Activated CD8-positive, alpha-beta memory T cell treated with anti-CD3 and anti-CD28 coated beads, Interleukin-2, amount 50 U/mL, for 48 hours (primary cell): ENCODE measurements around the gene LYRM4.

Experiments used
- DNase-seq: peaks from one replicate; pipeline ENCODE4 v3.0.0-alpha.2; 2020

The LYRM4 gene

DNA sequence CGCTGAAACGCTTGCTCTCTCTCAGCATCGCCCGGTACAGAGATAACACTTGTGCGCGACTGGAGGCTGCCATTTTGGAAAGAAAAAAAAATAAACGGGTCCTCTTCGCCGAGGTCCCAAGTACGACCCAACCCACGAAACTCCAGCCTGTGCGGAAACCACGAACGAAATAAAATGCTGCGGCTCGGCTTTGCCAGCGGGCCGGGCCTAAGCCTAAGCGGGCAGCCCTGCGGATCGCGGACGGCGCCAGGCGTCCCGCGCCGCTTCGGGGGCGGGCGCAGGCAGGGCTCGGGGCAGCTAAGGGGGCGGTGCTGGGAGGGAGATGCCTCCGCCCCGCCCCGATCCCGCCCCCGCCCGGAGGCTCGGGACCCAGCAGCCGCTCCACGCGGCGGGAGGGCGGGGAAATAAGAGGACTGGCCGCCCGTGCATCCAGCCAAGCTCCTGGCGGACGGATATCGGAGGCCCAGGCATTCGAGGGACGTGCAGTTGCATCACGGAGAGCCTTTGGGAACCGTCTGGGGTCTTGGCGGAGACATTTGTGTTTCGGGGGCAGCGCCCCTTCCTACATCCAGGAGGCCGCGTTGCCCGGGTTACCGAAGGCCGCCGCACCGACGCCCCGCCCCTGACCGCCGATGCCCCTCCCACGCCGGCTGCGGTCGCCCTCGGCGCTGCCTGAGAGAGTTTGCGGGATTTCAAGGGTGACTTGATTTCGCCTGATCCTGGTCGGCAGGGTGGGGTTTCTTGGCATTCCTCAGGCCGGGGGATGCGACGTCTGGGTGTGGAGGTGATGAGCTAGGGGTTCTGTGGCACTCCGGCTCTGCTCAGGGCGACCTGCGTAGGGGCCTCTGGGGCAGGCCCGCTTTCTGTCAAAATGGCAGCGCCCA, at the start of gene LYRM4, which contains the start of gene FARS2:
Gene LYRM4, minus strand, starts transcription at position 290 of the 884 bp plus-strand sequence. Its CDS starts 217 bp downstream, at position 73.
Gene FARS2, plus strand, starts transcription at position 853 of the 884 bp plus-strand sequence.
- DNase-seq, result peak; percentile 95

DNA sequence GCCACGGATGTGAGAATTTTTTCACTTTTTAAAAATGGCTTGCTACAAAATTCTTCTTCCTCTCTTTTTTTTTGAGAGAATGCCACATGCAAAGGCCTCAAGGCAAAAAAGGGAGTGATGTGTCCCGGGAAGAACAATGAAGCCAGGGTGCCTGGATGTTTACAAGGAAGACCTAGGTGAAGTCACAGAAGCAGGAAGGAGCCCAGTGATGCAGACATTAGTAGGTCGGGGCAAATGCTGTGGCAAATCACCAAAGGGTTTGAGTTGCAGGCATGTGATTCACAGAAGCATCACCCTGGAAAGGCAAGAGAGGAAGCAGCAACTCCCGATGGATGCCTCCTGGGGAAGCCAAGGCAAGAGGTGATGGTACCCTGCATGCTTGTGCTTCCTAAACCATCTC, 47.3 kb upstream of the LYRM4 start:
- no peak for DNase-seq

DNA sequence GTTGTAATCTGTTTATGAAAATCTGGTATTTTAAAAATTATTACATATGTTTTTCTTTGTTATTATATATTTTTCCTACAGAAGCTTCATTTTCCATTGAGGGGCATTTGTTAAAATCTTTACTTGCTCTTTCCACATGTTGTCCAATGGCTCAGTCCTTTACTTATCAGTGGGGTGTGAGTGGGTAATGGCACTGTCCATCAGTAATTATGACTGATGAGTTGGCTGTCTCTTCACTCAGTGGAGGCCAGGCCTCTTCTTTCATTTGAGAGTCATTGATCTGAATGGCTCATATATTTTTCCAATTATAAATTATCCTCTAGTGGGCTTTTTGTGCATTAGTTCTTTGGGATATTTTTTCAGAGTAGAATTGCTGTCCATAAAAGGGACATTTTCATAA, 46.3 kb upstream of the LYRM4 start:
- no peak for DNase-seq

DNA sequence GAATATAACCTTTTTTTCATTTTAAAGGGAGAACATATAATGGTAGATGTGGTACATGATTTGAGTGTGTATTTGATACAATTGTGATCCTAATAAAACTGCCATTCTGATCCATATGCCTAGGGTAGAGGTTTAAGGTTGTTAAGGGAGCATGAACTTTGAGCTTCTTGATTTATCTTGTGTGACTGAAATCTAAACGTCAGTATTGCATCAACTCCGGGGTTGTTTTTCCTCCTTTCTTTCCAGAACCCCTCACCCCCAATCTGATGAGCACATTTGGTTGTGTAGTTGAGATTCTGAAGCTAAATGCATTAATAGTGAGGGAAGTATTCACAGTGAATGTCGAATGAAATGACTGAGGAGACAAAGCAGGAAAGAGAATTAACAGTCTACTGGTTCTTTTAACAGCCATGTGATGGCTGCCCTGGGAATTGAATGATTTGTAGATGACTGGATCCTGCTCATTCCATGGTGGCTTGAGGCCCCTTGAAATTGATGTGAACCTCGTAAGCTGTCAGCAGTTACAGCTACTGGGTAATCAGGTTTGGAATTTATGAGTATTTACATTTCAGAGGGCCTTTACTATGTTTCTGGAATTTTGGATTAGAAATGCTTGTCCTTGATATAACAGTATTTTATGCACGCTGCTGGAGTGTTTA, 45.3 kb upstream of the LYRM4 start:
- no peak for DNase-seq

DNA sequence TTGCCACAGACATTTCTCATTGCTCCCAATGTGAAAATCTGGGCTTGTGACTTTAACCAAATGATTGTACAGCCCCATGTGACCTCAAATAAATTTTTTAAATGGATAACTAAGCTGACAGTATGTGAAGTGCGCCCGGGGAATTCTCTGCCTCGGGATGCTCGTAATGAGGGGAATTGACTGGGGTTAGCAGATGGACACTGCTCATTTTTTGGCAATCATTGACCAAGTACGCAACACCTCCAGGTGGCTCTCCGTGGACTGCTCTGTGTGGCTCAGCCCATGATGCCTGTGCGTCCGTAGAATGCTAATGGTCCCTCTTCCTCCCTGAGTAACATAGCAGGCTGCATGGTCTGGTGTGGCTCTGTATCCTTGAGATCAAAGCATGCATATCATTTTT, 42.9 kb upstream of the LYRM4 start:
- no peak for DNase-seq

DNA sequence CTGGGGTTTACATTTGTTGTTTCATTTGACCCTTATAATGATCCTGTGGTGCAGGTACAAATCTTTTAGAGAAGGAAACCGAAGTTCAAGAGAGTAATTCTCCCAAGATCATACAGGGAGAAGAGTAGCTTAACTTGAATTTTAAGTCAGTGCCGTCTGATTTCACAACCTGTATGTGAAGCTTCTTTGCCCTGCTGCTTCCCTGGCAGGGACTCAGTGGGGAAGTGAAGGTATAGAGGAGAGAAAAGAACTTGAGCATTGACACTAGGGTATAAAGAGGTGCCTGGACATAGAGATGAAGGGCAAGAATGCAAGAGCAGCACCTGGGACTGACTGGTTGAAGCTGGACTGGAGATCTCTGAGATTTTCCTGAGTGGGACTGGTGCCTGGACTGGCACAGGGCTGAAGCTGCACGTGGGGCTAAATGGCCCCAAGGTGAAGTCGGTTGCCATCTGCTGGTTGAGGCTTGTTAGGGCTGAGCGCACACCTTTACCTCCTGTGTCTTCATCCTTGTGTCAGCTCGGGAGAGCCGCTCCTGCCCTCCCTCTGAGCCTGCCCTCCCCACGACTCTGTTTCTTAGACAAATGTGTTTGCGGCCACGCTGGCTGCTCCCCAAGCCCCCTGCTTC, 42.4 kb upstream of the LYRM4 start:
- DNase-seq, result peak; percentile 69

DNA sequence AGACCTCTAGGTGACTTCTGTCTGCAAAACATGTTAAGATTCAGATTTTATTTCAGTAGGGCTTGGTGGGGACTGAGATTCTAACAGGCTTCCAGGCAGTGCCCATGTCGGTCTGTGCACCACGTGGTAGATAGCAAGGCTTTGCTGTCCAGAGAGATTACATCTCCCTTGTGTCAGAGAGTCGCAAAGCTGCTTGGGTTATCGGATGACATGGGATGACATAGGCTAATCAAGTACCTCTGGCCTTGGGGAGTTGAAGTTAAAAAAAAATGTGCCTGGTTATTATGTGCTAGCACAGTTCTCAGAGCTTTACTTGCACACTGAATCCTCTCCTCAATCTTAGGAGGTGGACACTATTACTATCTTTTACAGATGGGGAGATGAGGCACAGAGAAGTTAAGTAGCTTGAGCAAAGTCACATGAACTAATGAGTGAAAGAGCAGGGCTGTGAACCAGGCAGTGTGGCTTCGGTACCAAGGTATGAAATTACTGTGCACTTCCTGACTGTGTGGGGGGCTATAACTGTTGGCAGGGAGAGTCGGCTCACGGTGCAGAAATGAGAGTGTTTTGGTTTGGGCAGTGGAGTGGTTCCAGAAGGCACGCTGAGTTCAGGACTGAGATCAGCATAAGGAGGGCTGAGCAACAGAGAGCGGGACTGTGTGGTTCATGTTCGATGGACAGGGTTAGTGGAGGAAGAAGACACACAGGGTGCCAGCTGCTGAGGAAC, 41.6 kb upstream of the LYRM4 start:
- DNase-seq, result peak; percentile 73

DNA sequence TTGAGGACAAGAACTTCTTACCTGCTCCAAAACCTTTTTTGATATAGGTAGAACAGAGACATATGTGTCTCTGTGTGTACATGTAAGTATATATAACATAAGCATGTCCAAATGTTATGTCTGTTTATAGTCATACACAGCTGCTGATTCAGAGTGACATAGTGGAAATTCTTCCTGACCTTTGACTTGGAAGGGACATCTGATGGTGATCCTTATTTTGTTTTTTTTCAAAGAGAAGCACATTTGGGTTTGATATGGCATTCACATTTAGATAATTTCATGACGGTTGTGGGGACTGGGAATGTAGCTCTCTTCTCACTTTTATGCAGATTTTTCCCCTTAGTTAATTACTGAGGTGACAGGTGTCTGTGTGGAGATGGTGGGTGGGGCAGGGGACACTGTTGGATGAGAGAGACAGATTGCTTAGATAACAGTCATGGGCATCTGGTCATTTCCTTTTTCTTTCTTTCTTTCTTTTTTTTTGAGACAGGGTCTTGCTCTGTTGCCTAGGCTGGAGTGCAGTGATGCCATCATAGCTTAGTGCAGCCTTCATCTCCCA, 39.5 kb upstream of the LYRM4 start:
- no peak for DNase-seq

DNA sequence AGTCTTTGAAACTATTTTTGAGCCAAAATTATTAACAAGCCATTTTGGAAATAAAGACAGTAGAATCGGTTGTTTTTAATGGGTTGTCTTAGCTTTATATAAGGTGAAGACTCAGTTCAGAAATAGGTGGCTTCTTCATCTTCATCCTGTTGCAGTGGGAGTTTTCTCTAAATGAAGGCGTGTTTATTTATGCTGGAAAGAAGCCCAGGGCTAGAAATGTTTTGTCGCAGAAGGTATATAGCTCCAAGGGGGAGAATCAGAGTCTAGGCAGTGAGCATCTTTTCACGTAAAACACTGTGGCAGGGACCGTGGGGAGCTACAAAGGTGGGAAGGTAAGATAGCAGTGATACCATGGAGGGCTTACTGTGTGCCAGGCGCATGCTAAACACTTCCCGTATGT, 34.9 kb upstream of the LYRM4 start:
- DNase-seq, result no peak

DNA sequence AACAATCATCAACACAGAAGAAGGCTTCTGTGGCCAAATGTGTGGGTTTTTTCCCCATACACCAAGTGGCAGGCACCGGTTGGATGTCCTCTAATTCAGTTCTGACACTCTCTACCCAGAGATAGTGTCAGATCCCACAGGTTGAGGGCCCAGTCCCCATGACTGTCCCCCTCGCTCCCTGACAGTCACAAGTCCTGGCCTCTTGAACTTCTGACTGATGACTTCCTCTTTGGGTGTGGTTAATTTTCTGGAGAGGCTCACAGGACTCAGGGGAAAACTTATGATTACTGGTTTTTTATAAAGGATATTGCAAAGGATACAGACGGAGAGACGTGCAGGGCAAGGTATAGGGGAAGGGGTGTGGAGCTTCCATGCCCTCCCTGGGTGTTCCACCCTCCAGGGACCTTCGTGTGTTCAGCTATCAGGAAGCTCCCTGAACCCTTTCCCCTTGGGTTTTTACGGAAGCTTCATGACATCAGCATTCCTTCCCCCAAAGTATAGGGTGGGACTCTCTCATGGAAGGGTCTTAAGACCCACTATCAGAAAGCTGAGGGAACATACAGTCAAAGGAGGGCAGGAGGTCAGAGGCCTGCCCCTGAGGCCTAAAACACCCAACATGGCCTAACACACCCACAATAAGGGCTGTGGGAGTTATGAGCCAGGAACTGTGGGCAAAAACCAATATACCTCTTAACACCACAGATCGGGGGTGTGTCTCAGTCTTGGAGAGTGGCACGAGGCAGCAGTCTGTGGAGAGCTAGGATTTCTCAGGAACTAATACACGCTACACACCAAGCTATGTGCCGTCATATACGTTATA, 33.9 kb upstream of the LYRM4 start:
- DNase-seq, result no peak

DNA sequence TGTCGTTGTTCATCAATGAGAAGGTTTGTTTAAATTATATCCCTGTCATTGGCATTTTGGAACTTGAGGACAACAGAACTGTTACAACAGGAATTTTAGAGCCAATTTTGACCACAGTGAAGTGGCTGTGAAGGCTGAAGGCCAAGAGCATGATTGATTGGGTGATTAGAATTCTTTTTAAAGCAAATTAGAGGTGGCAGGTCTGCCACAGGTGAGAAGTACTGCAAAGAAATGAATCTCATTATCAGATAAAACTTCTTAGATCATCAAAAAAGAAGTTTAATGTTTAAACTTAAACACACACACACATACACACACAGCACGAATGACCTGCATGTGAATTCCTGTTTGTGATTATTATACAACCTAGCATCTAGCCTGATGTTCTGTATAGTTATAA, 32.9 kb upstream of the LYRM4 start:
- no peak for DNase-seq

DNA sequence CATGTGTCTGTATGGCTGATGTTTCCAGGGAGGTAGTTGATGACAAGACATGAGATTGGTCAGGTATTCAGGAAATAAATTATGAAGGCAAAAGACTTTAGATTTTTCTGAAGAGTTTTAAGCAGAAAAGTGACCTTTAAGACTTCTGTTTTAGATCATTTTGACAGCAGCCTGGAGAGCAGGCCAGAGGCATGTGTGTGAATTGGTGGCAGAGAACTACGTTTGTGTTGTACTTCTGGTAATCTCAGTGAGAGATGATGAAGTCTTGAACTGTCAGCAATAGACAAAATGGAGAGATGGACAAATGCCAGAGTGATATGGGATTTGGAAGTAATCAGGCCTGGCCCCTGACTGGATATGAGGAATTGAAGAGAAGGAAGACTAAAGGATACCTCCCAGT, 31.4 kb upstream of the LYRM4 start:
- no peak for DNase-seq

DNA sequence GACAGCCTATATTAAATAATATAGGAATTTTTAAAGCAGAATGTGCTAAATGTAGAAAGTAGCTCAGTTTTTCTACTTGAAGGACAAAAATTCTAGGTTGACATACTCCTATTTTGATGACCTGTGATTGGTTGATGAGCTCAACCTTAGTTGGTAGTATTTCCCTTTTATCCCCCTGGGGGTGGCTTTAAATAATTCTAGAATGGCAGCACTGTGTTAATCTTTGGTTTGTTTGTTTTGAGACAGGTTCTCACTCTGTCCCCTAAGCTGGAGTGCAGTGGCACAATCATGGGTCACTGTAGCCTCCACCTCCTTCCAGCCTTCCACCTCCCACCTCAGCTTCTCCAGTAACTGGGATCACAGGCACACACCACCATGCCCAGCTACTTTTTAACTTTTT, 29.8 kb upstream of the LYRM4 start:
- DNase-seq, result no peak

DNA sequence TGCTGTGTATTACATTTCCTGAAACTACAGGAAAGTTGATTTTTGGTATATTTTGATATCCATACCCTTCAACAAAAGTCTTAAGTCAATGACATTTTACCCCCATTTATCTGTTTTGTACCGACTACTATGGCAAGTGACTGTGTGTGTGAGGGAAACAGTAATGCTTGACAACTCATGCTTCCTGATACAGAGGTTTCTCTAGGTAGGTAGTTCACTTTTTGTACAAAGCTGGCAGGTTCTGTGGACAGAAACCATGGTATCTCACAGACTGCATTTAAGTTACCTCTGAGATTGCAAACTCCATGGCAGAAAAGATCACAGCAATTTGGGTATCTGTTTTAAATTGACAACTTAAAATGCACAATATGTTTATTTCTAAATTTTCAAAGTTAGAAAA, 29.3 kb upstream of the LYRM4 start:
- no peak for DNase-seq

DNA sequence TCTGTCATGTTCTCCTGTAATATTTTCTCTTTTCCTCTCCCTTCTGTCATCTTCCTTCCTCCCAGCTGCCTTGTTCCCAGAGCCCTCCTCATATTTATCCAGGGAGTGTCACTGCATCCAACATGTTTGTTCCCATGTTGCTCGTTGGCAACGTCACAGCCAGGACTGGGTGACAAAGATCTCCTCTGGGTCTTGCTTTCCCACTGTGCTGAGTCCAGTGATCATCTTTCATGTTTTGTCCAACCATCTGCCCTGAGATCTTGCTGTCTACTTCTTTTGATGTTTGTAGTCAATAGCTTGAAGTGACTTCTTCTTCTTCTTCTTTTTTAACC, 27.2 kb upstream of the LYRM4 start:
- DNase-seq, result no peak

DNA sequence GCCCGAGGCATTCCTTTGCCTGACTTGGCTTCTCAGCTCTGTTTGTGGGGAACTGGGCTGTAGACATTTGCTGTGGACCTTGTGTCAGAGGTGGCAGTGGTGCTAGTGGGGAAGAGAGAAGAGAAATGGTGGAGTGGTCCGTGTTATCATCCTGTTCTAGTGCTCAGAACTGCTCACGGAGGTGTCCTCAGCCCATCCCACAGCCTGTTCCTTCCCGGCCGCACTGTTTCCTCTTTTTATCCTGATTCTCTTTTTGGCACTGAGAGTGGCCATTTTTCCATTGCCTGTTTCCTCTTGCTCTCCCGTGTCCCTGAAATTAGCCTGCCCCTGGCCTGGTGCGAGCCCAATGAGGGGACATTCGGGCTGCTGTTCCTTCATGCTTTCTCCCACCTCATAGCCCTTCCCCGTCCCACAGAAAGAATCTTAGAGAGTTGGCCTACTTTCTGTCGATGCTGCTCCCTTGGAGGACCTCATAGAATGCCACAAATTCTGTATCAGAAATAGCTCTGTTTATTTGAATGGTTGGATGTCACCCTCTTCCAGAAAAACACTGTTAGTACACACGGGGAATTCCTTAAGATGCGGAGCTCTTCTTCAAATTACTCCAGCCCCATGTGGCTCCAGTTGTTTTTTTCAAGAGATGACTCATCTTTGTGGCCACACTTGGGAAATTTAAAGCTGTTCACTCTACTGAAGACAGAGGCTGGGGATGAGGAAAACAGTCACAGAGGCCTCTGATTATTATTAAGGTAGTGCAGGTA, 26.6 kb upstream of the LYRM4 start:
- DNase-seq, result no peak

DNA sequence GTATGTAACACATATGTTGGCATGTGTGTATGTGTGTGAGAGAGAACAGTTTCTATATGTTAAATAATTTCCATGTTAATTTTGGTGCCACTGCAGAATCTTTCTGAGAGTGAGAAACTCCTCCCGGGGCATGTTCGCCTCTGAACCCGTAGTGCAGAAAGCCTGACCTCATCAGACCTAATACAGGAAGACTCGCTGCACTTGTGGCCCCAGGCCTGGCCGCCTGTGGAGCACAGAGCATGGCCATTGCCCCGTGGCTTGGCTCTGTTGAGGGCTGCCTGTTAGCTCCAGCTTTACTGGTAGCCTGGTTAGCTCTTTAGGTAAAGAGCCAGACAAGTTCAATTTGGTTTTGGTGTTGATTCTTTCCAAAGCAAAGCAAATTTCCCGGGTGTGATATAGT, 26.0 kb upstream of the LYRM4 start:
- no peak for DNase-seq

DNA sequence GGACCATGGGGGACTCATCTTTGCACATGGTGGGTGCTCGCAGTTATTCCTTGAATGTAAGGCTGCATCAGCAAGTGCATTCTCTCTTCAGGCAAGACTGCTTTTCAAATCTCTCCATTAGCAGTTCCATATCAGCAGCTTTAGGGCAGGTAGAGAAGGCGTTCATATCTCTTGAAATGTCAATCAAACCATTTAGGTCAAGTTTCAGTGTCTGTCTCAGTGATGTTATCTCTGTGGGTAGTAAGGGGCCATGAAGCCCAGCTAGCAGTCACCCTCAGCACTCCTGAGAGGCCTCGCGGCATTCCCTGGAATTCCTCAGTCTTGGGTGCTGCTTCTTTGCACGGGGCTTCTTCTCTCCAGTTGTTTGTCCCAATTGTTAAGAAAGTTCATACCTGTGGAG, 24.8 kb upstream of the LYRM4 start:
- no peak for DNase-seq

DNA sequence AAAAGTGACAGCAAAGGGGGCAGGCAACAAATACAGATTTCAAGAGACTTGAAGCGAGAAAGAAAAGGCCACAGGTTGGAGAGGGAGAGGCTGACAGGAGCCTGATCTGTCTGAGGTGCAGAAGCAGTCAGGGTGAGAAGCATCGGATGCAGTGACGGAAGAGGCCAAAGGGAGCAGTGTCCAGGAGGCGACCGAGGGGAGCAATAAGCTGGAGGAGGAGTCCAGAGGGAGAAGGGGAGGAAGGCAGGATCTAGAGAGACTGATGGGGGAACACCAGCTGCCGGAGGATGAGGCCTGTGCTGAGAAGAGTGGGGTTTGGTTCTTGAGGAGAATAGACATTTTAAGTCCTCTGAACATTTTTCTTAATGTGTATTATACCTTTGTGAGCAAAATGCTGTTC, 24.3 kb upstream of the LYRM4 start:
- DNase-seq, result no peak

DNA sequence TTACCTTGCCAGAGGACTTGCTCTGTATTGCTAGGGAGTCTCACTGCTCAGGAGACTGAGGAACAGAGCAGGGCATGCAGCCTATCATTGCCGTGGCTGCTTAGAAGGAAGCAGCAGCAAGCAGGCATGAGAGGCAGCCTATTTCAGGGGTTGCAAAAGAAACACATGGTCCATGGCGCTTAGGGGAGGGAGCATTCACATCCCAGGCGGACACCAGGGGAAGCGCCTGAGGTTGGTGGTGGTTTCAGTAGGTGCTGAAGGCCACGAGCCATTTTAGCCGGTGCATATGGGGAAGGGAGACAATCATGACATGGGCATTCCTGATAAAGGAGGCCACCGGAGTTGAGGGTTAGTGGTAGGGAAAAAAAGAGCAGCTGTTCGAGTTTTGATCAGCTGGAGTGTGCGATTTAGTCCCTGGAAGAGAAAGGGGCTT, 21.5 kb upstream of the LYRM4 start:
- DNase-seq, result no peak

DNA sequence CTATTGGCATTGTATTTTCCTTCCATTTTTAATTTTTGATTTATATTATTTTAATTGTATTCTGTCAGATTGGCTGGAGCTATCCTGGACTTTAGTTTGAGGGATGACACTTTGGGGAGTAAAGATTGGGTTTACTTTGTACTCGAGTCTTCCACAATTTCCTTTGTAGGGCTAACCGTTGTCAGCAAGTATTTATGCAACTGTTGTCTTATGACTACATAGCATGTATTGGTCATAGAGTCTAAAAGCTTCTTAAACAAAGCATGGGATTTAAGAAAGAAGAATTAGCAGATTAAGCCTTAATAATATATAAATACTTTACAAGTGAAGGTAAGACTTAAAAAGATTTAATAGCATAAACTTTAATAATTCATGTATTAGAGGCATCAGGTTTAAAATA, 20.2 kb upstream of the LYRM4 start:
- DNase-seq, result no peak
